Activated CD4-positive, alpha-beta T cell treated with anti-CD3 and anti-CD28 coated beads, Interleukin-2, Interleukin-6, amounts not matched to agents 100 ng/mL and 50 ng/mL, durations not matched to agents 16 hours and 8 hours (primary cell): Measurements from ENCODE around the gene NDUFB10.
A peak's percentile ranks its signal among the peaks of the same experiment; 100 is the strongest.

ENCODE experiments used
- DNase-seq: peaks from one replicate; pipeline ENCODE4 v3.0.0-alpha.2; 2020

Gene NDUFB10

DNA sequence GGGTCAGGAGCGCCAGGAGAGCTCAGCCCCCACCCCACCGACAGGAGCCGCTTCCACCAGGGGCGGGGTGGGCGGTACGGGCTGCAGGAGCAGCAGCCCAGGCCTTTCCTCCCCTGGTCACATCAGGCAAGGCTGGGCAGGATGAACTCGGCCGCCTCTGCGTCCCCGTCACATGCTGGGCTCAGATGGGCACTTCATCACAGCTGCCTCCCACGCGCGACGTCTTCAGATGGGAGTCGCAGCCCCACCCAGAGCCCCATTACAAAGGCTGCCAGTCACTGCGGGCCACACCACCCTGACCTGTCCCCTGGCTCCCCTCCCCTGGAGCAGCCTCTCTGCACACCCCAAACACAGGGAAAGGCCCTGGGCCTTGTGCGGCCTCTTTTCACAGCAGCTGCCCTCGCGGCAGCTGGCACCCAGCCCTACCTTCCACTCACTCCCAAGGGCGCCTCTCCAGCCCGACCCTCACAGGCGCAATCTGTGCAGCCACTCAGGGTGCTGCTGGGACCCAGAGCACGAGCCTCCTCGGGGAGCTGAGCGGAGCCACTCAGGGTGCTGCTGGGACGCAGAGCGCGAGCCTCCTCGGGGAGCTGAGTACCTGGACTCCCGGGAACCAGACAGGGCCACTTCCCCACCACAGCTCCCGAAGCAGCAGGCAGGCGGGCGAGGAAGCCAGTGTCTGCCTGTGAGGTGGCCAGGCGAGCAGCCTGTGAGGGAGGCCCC lies 45.6 kb downstream of the NDUFB10 start:
- DNase-seq = no peak

DNA sequence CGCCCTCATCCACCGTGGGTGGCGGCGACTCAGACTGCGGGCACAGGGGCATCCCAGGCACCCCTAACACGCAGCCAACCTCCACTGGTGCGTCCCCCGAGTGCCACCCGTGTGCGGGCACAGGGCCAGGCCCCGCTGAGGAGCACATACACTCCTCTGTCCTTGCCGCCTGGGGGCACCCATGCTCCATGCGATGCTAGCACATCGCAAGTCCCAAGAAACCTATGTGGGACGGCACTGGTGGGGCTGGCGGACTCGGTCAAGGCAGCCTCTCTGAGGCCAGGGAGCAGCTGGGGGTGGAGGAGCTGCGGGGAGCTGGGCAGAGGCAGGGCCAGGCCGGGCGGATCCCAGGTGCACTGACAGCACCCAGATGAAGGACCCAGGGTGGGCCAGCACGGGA lies 46.3 kb downstream of the NDUFB10 start:
- no peak for DNase-seq

DNA sequence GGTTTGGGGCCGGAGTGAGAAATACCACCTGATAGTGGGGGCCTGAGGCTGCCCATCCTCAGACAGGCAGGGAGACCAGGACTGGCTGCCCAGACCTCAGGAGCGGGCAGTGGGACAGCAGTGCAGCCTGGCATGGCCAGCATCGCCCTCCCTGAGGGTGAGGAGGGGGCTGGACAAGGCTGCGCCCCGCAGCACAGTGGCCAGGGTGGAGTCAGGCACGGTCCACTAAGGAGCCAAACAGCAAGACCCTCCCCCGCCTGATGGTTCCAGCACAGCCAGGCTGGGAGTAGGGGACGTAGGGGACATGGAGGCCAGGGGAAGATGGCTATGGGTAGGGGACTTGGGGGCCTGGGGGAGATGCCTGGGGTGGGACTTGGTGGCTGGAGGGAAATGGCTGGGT lies 47.0 kb downstream of the NDUFB10 start:
- DNase-seq = no peak

- no peak for DNase-seq
These were observed 47.9 kb downstream of the NDUFB10 start for GRCh38 chr16:2007081-2007836.

GRCh38 chr16:2008009-2008526 lies 48.7 kb downstream of the NDUFB10 start:
- DNase-seq = peak; percentile 60

DNA sequence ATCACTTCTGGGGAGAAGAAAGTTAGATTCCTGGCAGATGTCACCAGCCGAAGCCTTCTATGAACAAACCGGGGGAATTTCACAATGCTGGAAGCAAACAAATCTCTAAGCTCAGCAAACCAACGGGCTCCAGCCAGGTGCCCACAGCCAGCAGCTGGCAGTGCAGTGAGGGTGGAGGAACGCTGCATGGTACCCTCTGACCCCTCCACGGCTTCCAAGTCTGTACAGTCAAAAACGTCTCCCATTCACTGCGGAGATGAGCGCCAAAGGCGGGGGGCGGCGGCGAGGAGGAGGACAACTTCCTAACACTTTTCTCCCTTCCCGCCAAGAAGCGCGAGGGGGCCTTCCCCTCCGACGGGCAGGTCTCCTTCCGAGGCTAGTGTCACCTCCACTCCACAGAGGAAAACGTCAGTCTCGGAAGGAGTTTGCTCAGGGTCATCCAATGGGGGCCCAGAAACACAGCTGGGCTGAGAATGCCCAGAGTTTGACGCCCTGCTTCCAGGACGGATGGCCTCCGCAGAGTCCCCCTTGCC lies 49.4 kb downstream of the NDUFB10 start:
- DNase-seq = peak; percentile 52

GRCh38 chr16:2009164-2009711 lies 49.9 kb downstream of the NDUFB10 start:
- peak; percentile 36 for DNase-seq

- DNase-seq = peak; percentile 88
These were observed 50.6 kb downstream of the NDUFB10 start, which contains the start of gene ZNF598 for GRCh38 chr16:2009791-2010510. Gene ZNF598 (minus strand): TSS chr16:2009821.
